Activated naive CD4-positive, alpha-beta T cell treated with anti-CD3 and anti-CD28 coated beads, Interleukin-2, amount 50 U/mL, for 24 hours (primary cell): ENCODE measurements around the gene RCC2.
A peak's percentile ranks its signal among the peaks of the same experiment; 100 is the strongest.
"Not testable (repeated sequence)": the region's sequence is repeated elsewhere in the genome, so short reads cannot be mapped to it uniquely, and the experiment has no call there.

Experiments
- H3K27ac Mint-ChIP-seq: one replicate; pipeline ENCODE4 v1.8.0; 2021; ENCODE audit warnings: mild to moderate bottlenecking, mixed read lengths
- H3K27me3 Mint-ChIP-seq: one replicate; pipeline ENCODE4 v1.8.0; 2021; ENCODE audit warnings: mixed read lengths
- H3K36me3 Mint-ChIP-seq: one replicate; pipeline ENCODE4 v1.8.0; 2021; ENCODE audit warnings: mixed read lengths
- H3K4me1 Mint-ChIP-seq: one replicate; pipeline ENCODE4 v1.8.0; 2021; ENCODE audit warnings: mixed read lengths
- H3K4me3 Mint-ChIP-seq: one replicate; pipeline ENCODE4 v1.8.0; 2021; ENCODE audit warnings: mild to moderate bottlenecking, mixed read lengths
- H3K9me3 Mint-ChIP-seq: one replicate; pipeline ENCODE4 v1.8.0; 2021; ENCODE audit warnings: mixed read lengths

Gene RCC2

DNA sequence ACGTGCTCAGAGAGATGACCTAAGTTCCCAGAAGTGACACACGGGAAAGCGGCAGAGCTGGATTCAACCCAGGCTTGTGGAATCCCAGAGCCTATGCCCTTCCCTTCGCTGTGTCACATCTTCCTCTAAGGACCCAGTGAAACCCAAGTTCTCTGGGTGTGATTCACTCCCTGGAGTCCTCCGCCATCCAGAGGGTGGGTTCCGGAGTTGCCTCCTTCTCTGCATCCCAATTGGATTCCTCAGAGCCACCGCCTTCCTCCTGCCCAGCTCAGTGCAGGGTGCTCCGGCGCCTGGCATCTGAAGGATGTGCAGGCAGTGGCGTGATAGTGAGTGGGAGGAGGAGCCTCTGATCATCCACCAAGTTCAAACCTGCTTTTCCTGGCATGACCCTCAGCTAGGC is 20.7 kb upstream of the RCC2 start:
- Mint-ChIP-seq H3K27ac (no peak overlapping the region), H3K4me3 (no peak overlapping the region), H3K27me3 (no peaks in the 10 kb centered on the region), H3K36me3 (no peaks in the 10 kb centered on the region), H3K9me3 (no peaks in the 10 kb centered on the region), H3K4me1 (no peaks in the 10 kb centered on the region)

DNA sequence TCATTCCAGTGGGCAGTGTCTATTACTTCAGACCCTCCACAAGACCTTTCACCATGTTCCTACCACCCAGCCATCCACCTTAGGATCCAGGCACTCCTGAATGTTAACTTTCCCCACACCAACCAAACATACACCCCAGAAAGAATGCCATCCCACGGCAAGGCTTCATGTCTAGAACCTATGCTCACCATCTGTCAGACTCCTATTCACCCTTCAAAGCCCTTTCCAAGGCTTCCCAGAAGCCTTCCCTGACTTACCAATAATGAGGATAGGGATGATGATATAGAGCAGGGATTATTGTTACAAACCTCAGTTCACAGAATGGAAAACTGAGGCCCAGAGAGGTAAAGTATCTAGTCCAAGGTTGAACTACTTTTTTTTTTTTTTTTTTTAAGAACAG is 19.3 kb upstream of the RCC2 start:
- Mint-ChIP-seq H3K9me3 (no peaks in the 10 kb centered on the region), H3K4me3 (no peak overlapping the region), H3K36me3 (no peaks in the 10 kb centered on the region), H3K4me1 (no peaks in the 10 kb centered on the region), H3K27ac (no peak overlapping the region), H3K27me3 (no peaks in the 10 kb centered on the region)

DNA sequence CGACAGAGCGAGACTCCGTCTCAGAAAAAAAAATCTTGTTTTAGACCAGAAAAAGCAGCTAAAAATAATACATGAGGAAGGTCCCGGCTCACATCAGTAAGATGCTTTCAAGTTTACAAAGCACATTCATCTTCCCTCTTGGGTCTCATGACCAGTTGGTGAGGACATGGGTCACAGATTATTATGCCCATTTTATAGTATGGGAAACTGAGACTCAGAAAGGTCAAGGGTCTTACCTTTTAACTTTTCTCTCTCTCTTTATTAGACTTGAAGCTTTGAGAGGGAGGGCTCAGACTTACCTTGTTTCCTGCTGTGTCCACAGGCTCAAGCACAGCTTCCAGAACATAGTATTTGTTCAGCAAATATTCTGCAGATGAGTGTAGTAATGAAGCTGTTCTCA is 13.2 kb upstream of the RCC2 start:
- no peaks in the 10 kb centered on the region for H3K9me3 Mint-ChIP-seq

DNA sequence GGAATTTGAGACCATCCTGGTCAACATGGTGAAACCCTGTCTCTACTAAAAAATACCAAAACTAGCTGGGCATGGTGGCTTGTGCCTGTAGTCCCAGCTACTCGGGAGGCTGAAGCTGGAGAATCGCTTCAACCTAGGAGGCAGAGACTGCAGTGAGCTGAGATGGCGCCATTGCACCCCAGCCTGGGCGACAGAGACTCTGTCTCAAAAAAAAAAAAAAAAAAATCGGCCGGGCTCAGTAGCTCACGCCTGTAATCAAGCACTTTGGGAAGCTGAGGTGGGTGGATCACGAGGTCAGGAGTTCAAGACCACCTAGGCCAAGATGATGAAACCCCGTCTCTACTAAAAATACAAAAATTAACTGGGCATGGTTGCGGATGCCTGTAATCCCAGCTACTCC is 12.7 kb upstream of the RCC2 start:
- H3K4me3 Mint-ChIP-seq, H3K4me1 Mint-ChIP-seq, H3K27ac Mint-ChIP-seq, H3K36me3 Mint-ChIP-seq, H3K27me3 Mint-ChIP-seq, H3K9me3 Mint-ChIP-seq: not testable (repeated sequence)

More for the DNA sequence above, 13.2 kb upstream of the RCC2 start:
- Mint-ChIP-seq H3K4me1 (no peaks in the 10 kb centered on the region), H3K27me3 (no peaks in the 10 kb centered on the region), H3K36me3 (no peaks in the 10 kb centered on the region), H3K27ac (no peak overlapping the region), H3K4me3 (no peak overlapping the region)

DNA sequence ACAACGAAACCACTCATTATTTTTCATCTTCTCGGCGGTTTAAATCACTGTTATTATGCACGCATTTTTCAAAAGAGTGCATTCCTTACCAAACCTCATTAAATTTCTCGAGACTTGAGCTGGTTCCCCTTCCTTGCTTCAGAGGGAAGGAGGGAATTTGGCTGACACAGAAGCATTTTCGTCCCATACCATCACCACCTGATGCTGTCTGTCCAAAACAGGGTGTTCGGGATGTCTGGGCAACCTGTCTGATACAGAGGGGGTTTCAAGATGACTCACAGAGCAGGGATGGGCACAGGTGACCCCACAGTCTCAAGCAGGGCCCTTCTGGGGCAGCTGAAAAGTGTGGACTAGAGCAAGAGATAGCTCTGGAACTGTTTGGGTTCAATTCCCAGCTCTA is 12.3 kb upstream of the RCC2 start:
- Mint-ChIP-seq H3K4me3 (no peak overlapping the region), H3K27ac (no peak overlapping the region), H3K36me3 (no peaks in the 10 kb centered on the region), H3K9me3 (no peaks in the 10 kb centered on the region), H3K4me1 (no peaks in the 10 kb centered on the region), H3K27me3 (no peaks in the 10 kb centered on the region)

- no peaks in the 10 kb centered on the region for H3K36me3 Mint-ChIP-seq
- H3K27ac Mint-ChIP-seq = no peak overlapping the region
- H3K4me3 Mint-ChIP-seq = no peak overlapping the region
- H3K27me3 Mint-ChIP-seq = no peaks in the 10 kb centered on the region
- no peaks in the 10 kb centered on the region for H3K4me1 Mint-ChIP-seq
- H3K9me3 Mint-ChIP-seq = no peaks in the 10 kb centered on the region
Observed at GRCh38 chr1:17447501-17447992, 8.1 kb upstream of the RCC2 start.

DNA sequence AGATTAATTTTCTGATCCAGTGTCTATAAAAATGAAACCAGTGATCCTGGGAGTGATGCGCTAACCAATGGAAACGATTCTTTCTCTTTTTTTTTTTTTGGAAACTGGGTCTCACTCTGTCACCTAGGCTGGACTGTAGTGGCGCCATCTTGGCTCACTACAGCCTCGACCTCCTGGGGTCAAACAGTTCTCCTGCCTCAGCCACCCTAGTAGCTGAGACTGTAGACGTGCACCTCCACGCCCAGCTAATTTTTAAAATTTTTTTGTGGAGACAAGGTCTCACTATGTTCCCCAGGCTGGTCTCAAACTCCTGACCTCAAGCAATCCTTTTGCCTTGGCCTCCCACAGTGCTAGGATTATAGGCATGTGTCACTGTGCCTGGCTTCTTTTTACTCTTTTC is 3.4 kb upstream of the RCC2 start:
- Mint-ChIP-seq H3K9me3 (no peaks in the 10 kb centered on the region), H3K36me3 (no peaks in the 10 kb centered on the region), H3K27me3 (no peaks in the 10 kb centered on the region), H3K4me3 (no peak overlapping the region), H3K27ac (no peak overlapping the region), H3K4me1 (peaks cover 23% of the 10 kb centered on the region)

DNA sequence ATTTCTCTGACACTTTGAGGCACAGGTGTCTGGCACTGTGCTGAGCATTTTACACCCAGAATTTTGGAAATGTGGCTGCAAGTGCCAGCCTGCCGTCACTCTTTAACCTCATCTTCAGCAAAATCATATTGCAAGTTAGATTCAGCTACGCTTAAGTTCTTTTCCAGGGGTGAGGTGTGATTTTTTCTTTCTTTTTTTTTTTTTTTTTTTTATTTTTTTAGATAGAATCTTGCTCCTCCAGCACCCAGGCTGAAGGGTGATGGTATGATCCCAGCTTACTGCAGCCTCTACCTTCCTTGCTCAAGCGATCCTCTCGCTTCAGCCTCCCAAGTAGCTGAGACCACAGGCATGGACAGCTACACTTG is 2.5 kb upstream of the RCC2 start:
- H3K27ac Mint-ChIP-seq = peak overlapping the region; percentile 23
- peaks cover 24% of the 10 kb centered on the region for H3K4me1 Mint-ChIP-seq
- H3K4me3 Mint-ChIP-seq = peak overlapping the region; percentile 62
- no peaks in the 10 kb centered on the region for H3K27me3 Mint-ChIP-seq
- no peaks in the 10 kb centered on the region for H3K36me3 Mint-ChIP-seq
- H3K9me3 Mint-ChIP-seq = no peaks in the 10 kb centered on the region

- Mint-ChIP-seq H3K27me3 (no peaks in the 10 kb centered on the region), H3K27ac (peak overlapping the region; percentile 59), H3K4me1 (peaks cover 29% of the 10 kb centered on the region), H3K4me3 (peak overlapping the region; percentile 62), H3K36me3 (no peaks in the 10 kb centered on the region), H3K9me3 (no peaks in the 10 kb centered on the region)
Observed at GRCh38 chr1:17441265-17441992, 2.0 kb upstream of the RCC2 start.

GRCh38 chr1:17440827-17441168 is 1.3 kb upstream of the RCC2 start:
- Mint-ChIP-seq H3K27me3 (no peaks in the 10 kb centered on the region), H3K36me3 (no peaks in the 10 kb centered on the region), H3K4me1 (peaks cover 36% of the 10 kb centered on the region), H3K9me3 (no peaks in the 10 kb centered on the region), H3K27ac (peak overlapping the region; percentile 64), H3K4me3 (peak overlapping the region; percentile 97)

GRCh38 chr1:17440074-17440826 is 773 bp upstream of the RCC2 start:
- Mint-ChIP-seq H3K27me3 (no peaks in the 10 kb centered on the region), H3K4me1 (peaks cover 40% of the 10 kb centered on the region)

DNA sequence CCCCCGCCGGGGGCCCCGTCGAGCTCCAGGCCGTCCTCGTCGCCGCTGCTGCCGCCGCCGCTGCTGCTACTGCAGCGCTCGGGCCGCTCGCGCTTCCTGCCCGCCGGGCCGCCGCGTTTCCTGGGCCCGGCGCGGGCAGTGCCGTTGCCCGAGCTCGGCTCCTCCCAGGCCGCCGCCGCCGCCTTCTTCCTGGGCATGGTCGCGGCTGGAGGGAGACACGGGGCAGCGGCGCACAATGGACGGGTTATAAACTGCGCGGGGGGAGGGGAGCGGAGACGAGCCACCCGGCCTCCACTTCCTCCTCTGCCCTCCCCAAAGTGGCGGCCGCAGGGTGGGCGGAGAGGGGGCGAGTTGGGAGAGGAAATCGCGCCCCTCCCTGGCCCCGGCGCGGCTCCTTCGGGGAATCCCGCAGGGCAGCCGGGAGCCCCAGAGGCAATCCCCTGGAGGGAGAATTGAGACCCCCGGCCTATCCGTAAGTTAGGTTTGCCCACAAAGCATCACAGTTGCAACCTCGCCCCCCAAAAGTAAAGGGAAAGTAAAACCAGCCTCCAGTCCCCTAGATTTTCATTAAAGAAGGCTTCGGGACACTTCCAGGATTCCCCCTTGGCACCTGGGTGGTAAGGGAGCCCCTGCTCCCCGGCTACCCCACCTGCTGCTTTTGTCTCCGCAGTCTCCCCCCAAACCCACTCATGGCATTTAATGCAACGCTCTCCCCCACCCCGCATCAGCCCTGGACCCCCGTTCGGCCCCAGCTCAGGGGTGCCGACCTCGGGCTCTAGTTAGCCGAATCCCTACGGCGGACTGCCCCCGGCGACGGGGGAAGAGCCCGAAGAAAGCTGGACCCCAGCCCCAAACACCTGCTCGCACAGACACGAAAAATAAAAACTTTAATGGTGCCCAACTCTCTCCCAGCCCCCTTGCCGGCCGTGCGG is 893 bp downstream of the RCC2 start:
- Mint-ChIP-seq H3K36me3 (no peaks in the 10 kb centered on the region), H3K4me3 (peak overlapping the region; percentile 97), H3K27me3 (no peaks in the 10 kb centered on the region), H3K4me1 (peaks cover 56% of the 10 kb centered on the region), H3K27ac (peak overlapping the region; percentile 99), H3K9me3 (no peaks in the 10 kb centered on the region)

More at GRCh38 chr1:17440074-17440826, 773 bp upstream of the RCC2 start:
- H3K9me3 Mint-ChIP-seq = no peaks in the 10 kb centered on the region
- H3K27ac Mint-ChIP-seq = peak overlapping the region; percentile 89
- H3K36me3 Mint-ChIP-seq = no peaks in the 10 kb centered on the region
- H3K4me3 Mint-ChIP-seq = peak overlapping the region; percentile 97

- no peak overlapping the region for H3K27ac Mint-ChIP-seq
- peaks cover 62% of the 10 kb centered on the region for H3K4me1 Mint-ChIP-seq
- H3K9me3 Mint-ChIP-seq = no peaks in the 10 kb centered on the region
- no peaks in the 10 kb centered on the region for H3K27me3 Mint-ChIP-seq
- H3K4me3 Mint-ChIP-seq = peak overlapping the region; percentile 76
- H3K36me3 Mint-ChIP-seq = peaks cover 1% of the 10 kb centered on the region
Observed at GRCh38 chr1:17437580-17438317, 1.7 kb downstream of the RCC2 start.

DNA sequence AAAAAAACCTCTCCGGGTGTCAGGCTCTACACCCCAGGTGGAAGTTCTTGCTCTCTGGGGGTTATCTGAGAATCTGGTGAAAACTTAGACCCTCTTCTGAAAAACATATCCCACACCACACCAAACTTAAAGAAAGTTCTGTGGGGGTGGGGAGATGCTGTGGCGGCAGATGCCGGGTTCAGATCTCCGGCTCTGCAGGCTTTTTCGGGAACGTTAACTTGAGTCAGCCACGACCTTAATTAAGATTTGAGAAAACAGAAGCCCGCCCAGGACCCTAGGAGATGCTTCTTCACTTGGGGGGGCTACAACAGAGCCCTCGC is 2.3 kb downstream of the RCC2 start:
- peak overlapping the region; percentile 76 for H3K4me3 Mint-ChIP-seq
- peak overlapping the region; percentile 74 for H3K27ac Mint-ChIP-seq
- peaks cover 1% of the 10 kb centered on the region for H3K36me3 Mint-ChIP-seq
- H3K9me3 Mint-ChIP-seq = no peaks in the 10 kb centered on the region
- no peaks in the 10 kb centered on the region for H3K27me3 Mint-ChIP-seq
- peaks cover 67% of the 10 kb centered on the region for H3K4me1 Mint-ChIP-seq
